ENCODE results near the gene POLE. TPM values are rescaled to one million over a fixed set of nuclear protein-coding genes. Genes with fewer than 3 reads are reported as not detected.

The POLE gene
- total and polyA plus RNA-seq, 9 of the 15 experiments (the other 6 are each of a cell fraction or from before 2014, with no cell fraction given) = 2.4 to 154 (median 49.6) TPM

DNA sequence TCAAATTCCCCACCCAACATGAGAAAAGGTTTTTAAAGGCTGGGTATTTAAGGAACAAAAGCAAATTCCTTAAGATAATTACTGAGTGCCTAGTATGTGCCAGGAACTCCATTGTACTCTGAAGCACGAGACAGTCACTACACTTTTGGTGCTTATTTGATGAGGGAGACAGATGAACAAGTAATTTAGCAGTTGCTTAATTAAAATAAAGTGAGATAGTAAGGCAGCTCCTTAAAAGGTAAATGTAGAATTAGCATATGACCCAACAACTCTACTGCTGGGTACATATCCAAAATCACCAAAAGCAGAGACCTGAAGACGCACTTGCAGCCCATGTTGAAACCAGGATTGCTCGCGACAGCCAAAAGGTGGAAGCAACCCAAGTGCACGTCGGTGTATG, 21.3 kb downstream of the POLE start:
- FAIRE-seq (no peak), DNase-seq (ENCODE audit: extremely low read depth in 1 of 4, low spot score in 3 of 4) (no peak), ATAC-seq (no peak)
- 94% methylated on average over 6 of the region's 6 CpGs for WGBS (ENCODE audit: insufficient coverage, low coverage, missing lambda C conversion rate)
- Histone ChIP-seq H3K4me3 (no peak overlapping the region), H3K4me1 (replicated peaks in 1 of 2; ENCODE audit: control insufficient read depth in 2 of 2, insufficient read depth in 2 of 2, low read length in 2 of 2) (no peaks in the 10 kb centered on the region), H2AFZ (ENCODE audit: low read depth, low read length) (no peak overlapping the region), H3K27me3 (ENCODE audit: control insufficient read depth in 2 of 2, insufficient read depth in 2 of 2, low read length in 2 of 2) (no peaks in the 10 kb centered on the region), H3K4me2 (ENCODE audit: insufficient read depth, low read length) (no peak overlapping the region), H3K27ac (ENCODE audit: extremely low read depth, low read depth, low read length) (no peak overlapping the region), H4K20me1 (replicated peaks; ENCODE audit: control insufficient read depth, insufficient read depth, low read length) (0 out of 2 replicates have a peak, but pooled peaks cover 3% of the 10 kb centered on the region), H3K79me2 (ENCODE audit: control insufficient read depth, insufficient read depth, low read length) (no peaks in the 10 kb centered on the region), H3K36me3 (ENCODE audit: control insufficient read depth, insufficient read depth, low read length) (peaks cover 95% of the 10 kb centered on the region), H3K9ac (ENCODE audit: insufficient read depth in 1 of 2, low read depth in 2 of 2, low read length in 2 of 2) (no peak overlapping the region), H3K9me3 (replicated peaks; ENCODE audit: control insufficient read depth, insufficient read depth, low read depth, low read length) (no peaks in the 10 kb centered on the region), H3K9me1 (ENCODE audit: control insufficient read depth, insufficient read depth, low read length) (no peaks in the 10 kb centered on the region)
- intact Hi-C loops (cut with micrococcal nuclease) = no loop called here
- no TSS peak for BruUV-seq (replicated peaks)
- ChIA-PET POLR2A (interaction anchor here (0.6 kb wide), 1 partner anchor 11 kb away, joined by 3 read pairs; no protein-coding TSS in a partner anchor), CTCF (ENCODE audit: low intra/inter-chr PET ratio) (no interaction called here)
- TF ChIP-seq ZNF778 (CRISPR knock-in tag; IDR thresholded peaks at IDR 0.05) (no peak), ATF7 (IDR thresholded peaks at IDR 0.05) (no peak), GATAD2A (IDR thresholded peaks at IDR 0.05) (no peak), ZBTB7A (IDR thresholded peaks at IDR 0.05; ENCODE audit: borderline replicate concordance, control insufficient read depth, low read depth, low read length) (no peak), PHF21A (IDR thresholded peaks at IDR 0.05; ENCODE audit: borderline replicate concordance, low read depth) (no peak), KDM1A (IDR thresholded peaks at IDR 0.05) (no peak), TEAD2 (tag; IDR thresholded peaks at IDR 0.05) (no peak)
- in situ Hi-C loops (cut with MboI) = no loop called here

DNA sequence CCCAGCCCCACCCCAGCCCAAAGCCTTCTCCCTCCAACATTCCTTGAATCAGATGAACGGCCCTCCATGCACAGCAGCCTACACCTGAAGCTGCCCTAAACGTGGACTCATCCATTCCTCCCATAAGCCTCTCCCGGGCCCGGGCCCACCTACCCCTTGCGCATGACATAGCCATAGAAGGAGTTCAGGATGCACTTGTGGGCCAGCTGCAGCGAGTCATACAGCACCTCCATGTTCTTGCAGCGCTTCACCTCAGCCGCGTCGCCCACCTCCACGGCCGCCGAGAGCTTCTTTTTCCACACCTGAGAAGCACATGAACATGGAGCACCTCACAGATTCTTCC, 22.0 kb downstream of the POLE start:
- no peak overlapping the region for H3K9ac ChIP-seq (ENCODE audit: insufficient read depth in 1 of 2, low read depth in 2 of 2, low read length in 2 of 2)
- no peak for DNase-seq (ENCODE audit: extremely low read depth in 1 of 4, low spot score in 3 of 4)
- ChIA-PET POLR2A (interaction anchor here (0.6 kb wide), 1 partner anchor 10 kb away, joined by 3 read pairs; no protein-coding TSS in a partner anchor), CTCF (ENCODE audit: low intra/inter-chr PET ratio) (no interaction called here)
- 95% methylated on average over 11 of the region's 13 CpGs for WGBS (ENCODE audit: insufficient coverage, low coverage, missing lambda C conversion rate)
- no peaks in the 10 kb centered on the region for H3K9me1 ChIP-seq (ENCODE audit: control insufficient read depth, insufficient read depth, low read length)
- no peak for FAIRE-seq
- no peaks in the 10 kb centered on the region for H3K9me3 ChIP-seq (replicated peaks; ENCODE audit: control insufficient read depth, insufficient read depth, low read depth, low read length)
- in situ Hi-C loops (cut with MboI) (no loop called here), intact Hi-C loops (cut with micrococcal nuclease) (no loop called here)
- no peak overlapping the region for H2AFZ ChIP-seq (ENCODE audit: low read depth, low read length)
- no peak overlapping the region for H3K4me2 ChIP-seq (ENCODE audit: insufficient read depth, low read length)
- no peaks in the 10 kb centered on the region for H3K4me1 ChIP-seq (replicated peaks in 1 of 2; ENCODE audit: control insufficient read depth in 2 of 2, insufficient read depth in 2 of 2, low read length in 2 of 2)
- H3K27ac ChIP-seq (ENCODE audit: extremely low read depth, low read depth, low read length) = no peak overlapping the region
- H4K20me1 ChIP-seq (replicated peaks; ENCODE audit: control insufficient read depth, insufficient read depth, low read length) = 0 out of 2 replicates have a peak, but pooled peaks cover 3% of the 10 kb centered on the region
- no peaks in the 10 kb centered on the region for H3K79me2 ChIP-seq (ENCODE audit: control insufficient read depth, insufficient read depth, low read length)
- ATAC-seq = no peak
- H3K36me3 ChIP-seq (ENCODE audit: control insufficient read depth, insufficient read depth, low read length) = peaks cover 99% of the 10 kb centered on the region
- no peak overlapping the region for H3K4me3 ChIP-seq
- BruUV-seq (replicated peaks) = no TSS peak
- TF ChIP-seq POLR2G (IDR thresholded peaks at IDR 0.05; ENCODE audit: low read depth, low read length) (peak; percentile 29; the same call in 1 of the 2 replicates), CBFA2T3 (IDR thresholded peaks at IDR 0.05) (no peak), TAF1 (IDR thresholded peaks at IDR 0.05; ENCODE audit: control insufficient read depth, extremely low read depth, insufficient read depth, low read length, severe bottlenecking) (no peak), ARID2 (IDR thresholded peaks at IDR 0.05) (no peak)
- H3K27me3 ChIP-seq (ENCODE audit: control insufficient read depth in 2 of 2, insufficient read depth in 2 of 2, low read length in 2 of 2) = no peaks in the 10 kb centered on the region
